ENCODE data around the gene A2M. TPM values are rescaled to one million over a fixed set of nuclear protein-coding genes. Genes with fewer than 3 reads are reported as not detected.

A2M gene
- total RNA-seq, 2 donors from 2014 or later: 0.60 TPM; not detected in 1

DNA sequence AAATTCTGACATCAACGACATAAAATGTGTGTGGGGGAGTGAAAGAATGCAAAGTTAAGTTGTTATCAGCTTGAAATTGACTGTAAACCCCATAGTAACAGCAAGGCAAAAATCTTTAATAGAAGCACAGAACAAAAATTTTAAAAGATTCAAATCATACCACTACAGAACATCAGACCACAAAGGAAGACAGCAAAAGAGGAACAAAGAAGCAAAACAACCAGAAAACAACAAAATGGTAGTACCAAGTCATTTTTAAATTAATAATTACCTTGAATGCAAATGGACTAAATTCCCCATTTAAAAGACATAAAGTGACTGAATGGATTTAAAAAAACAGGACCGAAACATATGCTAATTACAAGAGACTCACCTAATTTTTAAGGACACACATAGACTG is 31.3 kb downstream of the A2M start:
- Mint-ChIP-seq H3K9me3 (peaks cover 7 to 9% of the 10 kb centered on the region in 2 donors), H3K27ac (no peak overlapping the region), H3K4me1 (ENCODE audit: low read depth) (no peaks in the 10 kb centered on the region), H3K4me3 (no peak overlapping the region), H3K36me3 (ENCODE audit: insufficient read depth in 2 of 2) (peaks cover 7 to 11% of the 10 kb centered on the region in 2 donors), H3K27me3 (ENCODE audit: low read depth) (no peaks in the 10 kb centered on the region)
- ATAC-seq (replicated peaks in 1 of 2): no peak
- DNase-seq: no peak

DNA sequence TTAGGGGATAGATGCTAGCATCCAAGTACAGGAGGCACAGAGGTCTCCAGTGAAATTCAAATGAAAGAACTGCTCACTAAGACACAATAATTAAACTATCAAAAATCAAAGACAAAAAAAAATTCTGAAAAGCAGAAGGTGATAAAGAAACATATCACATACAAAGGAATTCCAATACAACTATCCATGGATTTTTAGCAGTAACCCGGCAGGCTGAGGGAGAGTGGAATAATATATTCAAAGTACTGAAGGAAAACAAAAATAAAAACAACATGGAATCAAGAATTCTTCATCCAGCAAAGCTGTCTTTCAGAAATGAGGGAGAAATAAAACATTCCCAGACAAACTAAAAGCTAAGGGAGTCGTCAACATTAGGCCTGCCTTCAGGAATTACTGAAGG is 31.9 kb downstream of the A2M start:
- DNase-seq (no peak), ATAC-seq (replicated peaks in 1 of 2) (no peak)
- no peaks in the 10 kb centered on the region for H3K27me3 Mint-ChIP-seq (ENCODE audit: low read depth)
- H3K36me3 Mint-ChIP-seq (ENCODE audit: insufficient read depth in 2 of 2): peaks cover 7 to 11% of the 10 kb centered on the region in 2 donors
- H3K27ac Mint-ChIP-seq: no peak overlapping the region
- H3K9me3 Mint-ChIP-seq: peaks cover 7 to 9% of the 10 kb centered on the region in 2 donors
- no peaks in the 10 kb centered on the region for H3K4me1 Mint-ChIP-seq (ENCODE audit: low read depth)
- H3K4me3 Mint-ChIP-seq: no peak overlapping the region

DNA sequence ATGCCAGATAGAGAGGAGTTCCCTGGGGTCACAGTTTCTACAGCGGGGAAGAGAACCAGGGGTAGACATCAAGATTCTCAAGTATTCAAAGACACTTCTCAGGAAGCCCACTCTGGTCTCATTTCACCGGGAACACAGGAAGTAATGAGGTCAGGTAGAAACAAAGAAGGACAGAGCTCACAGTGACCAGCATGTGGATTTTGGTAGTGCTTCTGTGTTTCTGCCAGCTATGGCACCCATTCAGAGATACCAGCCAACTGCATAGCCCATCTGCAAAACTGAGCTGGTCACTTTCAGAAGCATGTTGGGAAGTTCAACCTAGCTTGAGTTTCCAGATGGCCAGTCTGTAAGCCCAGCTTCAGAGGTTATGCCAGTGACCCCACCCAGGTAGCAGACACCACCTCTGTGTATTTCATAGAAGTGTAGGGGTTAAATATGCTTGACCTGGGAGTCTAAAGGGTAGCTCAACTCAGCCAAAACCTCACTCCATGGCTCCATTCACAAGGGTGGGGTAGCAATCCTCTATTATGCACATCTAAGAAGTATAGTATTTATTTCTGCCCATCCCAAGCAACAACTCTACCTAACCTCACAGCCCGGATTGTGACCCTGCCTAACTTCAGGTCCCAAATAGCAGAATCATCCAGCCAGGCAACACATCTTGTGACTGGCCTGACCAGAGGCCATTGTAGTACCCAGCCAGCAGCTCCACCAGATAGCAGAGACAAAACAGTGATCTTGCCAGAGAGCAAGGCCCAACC is 33.9 kb downstream of the A2M start:
- no peak for DNase-seq
- Mint-ChIP-seq H3K9me3 (peaks cover 9 to 10% of the 10 kb centered on the region in 2 donors), H3K36me3 (ENCODE audit: insufficient read depth in 2 of 2) (peaks cover 7 to 11% of the 10 kb centered on the region in 2 donors), H3K4me3 (no peak overlapping the region), H3K27me3 (ENCODE audit: low read depth) (peaks cover 5% of the 10 kb centered on the region), H3K27ac (no peak overlapping the region), H3K4me1 (ENCODE audit: low read depth) (no peaks in the 10 kb centered on the region)
- no peak for ATAC-seq (replicated peaks in 1 of 2)

DNA sequence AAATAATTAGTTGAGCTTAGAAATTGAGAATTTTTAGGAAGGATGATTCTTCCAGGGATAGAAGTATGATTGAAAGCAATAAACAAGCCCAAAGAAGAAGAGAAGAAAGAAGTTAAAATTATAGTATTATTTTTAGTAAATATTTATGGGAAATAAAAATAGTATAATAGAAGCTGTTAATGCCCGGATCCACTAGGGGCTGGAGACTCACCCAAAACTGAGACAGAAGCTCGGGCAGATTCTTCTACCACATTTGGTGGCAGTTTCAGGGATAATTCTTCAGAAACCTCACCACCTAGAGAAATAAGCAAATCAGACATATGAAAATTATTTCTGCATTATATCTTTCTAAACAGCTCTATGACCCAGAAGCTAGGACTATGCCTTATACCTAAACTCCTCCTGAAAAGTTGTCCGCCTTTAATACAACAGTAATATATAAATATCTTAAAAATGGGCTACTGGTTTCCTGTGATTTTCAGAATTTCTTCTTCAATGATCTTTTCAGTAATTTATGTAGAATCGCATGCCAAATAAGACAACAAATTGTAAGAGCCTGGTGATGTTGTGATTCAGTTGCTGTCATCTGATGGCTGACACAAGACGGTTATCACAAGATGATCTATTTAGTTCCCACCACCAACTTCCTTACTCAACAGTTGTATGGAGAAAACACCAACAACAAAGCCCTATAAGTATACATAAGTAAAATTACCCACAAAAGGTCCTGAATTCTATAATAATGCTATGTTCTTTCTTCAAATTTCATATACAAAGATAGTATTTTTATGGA is 35.6 kb downstream of the A2M start:
- no peaks in the 10 kb centered on the region for H3K4me1 Mint-ChIP-seq (ENCODE audit: low read depth)
- ATAC-seq (replicated peaks in 1 of 2): no peak
- H3K27ac Mint-ChIP-seq: no peak overlapping the region

DNA sequence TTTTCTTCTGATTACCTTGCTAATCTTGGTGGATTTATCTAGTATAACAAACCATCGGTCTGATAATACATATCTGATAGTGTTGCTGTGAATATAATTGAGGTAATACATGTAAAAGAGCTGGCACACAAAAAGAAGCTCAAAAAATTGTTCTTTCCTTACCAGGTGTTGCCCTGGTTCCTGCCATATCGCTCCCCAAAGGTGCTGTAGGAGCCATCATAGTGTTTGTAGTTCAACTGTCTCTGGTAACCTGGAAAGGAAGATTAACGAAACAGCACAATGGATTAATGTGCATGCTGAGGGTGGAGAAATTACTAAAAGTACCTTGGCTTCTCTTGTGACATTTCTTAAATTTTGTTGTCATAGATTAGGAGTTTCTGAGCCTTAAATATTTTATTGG is 36.6 kb downstream of the A2M start:
- Mint-ChIP-seq H3K9me3 (peaks cover 8% of the 10 kb centered on the region in 2 donors), H3K4me1 (ENCODE audit: low read depth) (no peaks in the 10 kb centered on the region), H3K4me3 (no peak overlapping the region), H3K27ac (no peak overlapping the region), H3K36me3 (ENCODE audit: insufficient read depth in 2 of 2) (peaks cover 7 to 8% of the 10 kb centered on the region in 2 donors), H3K27me3 (ENCODE audit: low read depth) (peaks cover 5% of the 10 kb centered on the region)
- DNase-seq: no peak
- ATAC-seq (replicated peaks in 1 of 2): no peak

More for the DNA sequence above, 35.6 kb downstream of the A2M start:
- Mint-ChIP-seq H3K4me3 (no peak overlapping the region), H3K27me3 (ENCODE audit: low read depth) (peaks cover 5% of the 10 kb centered on the region), H3K9me3 (peaks cover 9 to 10% of the 10 kb centered on the region in 2 donors), H3K36me3 (ENCODE audit: insufficient read depth in 2 of 2) (peaks cover 7 to 11% of the 10 kb centered on the region in 2 donors)
- DNase-seq: no peak

DNA sequence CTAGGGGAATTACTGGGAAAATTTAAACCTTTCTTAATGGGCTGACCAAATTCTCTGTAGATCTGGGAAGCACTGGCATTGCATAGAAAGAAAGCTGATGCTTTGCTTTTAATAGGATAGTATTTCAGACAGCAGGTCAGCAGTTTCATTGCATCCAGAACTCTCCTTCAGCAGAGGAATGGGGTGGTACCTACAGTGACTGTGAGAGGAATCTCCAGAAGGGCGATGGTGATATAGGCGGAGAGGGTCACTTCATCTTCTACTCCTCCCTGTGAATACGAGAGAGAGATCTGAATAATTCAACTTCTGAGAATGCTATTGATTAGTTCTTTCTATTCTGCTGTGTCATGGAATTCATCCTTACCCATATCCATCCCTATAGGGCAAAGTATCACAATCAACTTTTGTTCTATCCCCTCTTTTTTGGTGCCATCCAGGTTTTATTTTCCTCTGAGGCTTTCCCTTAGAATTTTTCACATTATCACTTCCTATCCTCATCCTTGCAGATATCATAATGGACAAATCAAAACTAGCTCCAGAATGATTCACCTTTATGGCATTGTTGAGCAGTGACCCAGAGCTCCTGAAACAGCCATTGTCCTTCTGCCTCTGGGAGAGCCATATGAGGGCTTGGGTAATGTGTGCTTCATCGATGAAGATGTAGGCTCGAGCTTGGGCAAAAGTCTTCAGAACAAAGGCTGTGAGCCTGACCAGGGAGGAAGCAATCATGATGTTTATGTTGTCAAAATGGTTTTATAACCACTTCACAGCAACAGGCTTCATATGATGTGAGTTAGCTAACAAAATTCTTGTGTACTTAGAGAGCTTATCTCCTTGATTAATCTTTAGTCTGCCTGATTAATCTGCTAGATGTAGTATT is 38.3 kb downstream of the A2M start:
- no peaks in the 10 kb centered on the region for H3K4me1 Mint-ChIP-seq (ENCODE audit: low read depth)
- peaks cover 2 to 6% of the 10 kb centered on the region in 2 donors for H3K9me3 Mint-ChIP-seq
- H3K27ac Mint-ChIP-seq: no peak overlapping the region
- DNase-seq (no peak), ATAC-seq (replicated peaks in 1 of 2) (no peak)
- peaks cover 1 to 2% of the 10 kb centered on the region in 2 donors for H3K36me3 Mint-ChIP-seq (ENCODE audit: insufficient read depth in 2 of 2)
- H3K27me3 Mint-ChIP-seq (ENCODE audit: low read depth): peaks cover 5% of the 10 kb centered on the region
- no peak overlapping the region for H3K4me3 Mint-ChIP-seq

DNA sequence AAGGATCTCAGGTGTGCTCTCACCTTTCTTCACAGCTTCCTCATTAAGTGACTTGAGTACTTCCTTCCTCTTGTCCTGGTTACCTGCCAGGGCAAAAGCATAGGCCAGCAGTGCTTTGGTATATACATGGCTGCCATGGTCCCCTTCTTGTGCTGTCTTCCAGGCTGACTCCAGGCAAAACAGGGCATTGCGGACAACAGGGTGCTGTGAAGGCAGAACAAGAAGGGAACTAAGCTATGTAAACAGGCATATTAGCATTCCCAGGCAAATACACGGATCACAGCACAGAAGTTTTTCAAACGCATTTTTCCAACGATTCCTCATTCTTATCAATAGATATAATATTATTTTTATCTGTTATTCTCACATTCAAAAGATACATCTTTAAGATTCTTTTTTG is 39.0 kb downstream of the A2M start:
- Mint-ChIP-seq H3K27me3 (ENCODE audit: low read depth) (peaks cover 7% of the 10 kb centered on the region), H3K27ac (no peak overlapping the region), H3K4me3 (no peak overlapping the region), H3K36me3 (ENCODE audit: insufficient read depth in 2 of 2) (peaks cover 1 to 2% of the 10 kb centered on the region in 2 donors), H3K4me1 (ENCODE audit: low read depth) (no peaks in the 10 kb centered on the region), H3K9me3 (peaks cover 2 to 6% of the 10 kb centered on the region in 2 donors)
- ATAC-seq (replicated peaks in 1 of 2): no peak
- no peak for DNase-seq

DNA sequence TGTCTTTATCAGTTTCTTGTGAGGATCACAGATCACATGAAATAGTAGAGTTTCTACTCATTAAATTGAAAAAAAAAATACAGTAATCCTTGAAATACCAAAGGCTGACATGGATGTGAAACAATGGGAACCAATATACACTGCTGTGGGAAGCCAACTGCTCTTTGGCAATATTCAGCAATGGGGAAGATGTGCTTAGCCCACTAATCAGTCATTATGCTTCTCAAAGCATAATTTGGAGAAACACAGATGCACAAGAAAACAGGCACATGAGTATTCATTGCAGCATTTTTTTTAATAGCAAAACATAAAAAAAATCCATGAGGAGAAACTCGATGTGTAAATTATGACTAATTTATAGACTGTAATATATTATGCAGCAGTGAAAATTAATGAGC is 40.6 kb downstream of the A2M start:
- Mint-ChIP-seq H3K4me3 (no peak overlapping the region), H3K36me3 (ENCODE audit: insufficient read depth in 2 of 2) (no peaks in the 10 kb centered on the region), H3K27ac (no peak overlapping the region), H3K27me3 (ENCODE audit: low read depth) (peaks cover 12% of the 10 kb centered on the region), H3K4me1 (ENCODE audit: low read depth) (no peaks in the 10 kb centered on the region), H3K9me3 (peaks cover 0 to 3% of the 10 kb centered on the region in 2 donors)
- no peak for ATAC-seq (replicated peaks in 1 of 2)
- DNase-seq: no peak

DNA sequence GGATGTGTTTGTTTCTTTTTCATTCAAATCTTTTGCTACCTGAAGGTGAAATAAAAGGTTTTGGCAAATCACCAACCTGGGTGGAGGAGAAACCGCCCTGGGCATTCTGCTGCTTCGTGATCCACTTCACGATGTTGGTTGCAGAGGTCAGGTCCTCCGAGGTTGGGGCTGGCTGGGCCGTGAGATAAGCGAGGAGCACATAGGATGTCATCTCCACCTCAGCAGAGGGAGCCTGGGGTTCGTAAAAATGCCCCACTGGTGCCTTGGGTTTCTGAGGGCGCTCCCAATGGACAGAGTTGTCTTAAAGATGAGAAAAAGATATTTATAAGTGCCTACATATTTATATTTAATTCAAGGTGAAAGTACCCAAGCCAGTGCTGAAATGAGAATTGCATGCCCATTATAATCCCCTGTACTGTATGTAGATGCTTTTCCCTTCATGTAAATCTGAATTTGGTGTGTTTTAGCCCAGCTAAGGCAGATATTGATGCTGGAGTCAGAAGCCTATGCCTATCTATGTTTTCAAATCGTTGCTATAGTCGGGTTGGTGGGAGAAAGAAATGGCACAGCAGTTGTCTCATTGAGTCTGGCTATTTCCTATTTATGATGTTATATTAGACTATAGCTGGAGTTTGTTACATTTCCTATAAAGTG is 41.1 kb downstream of the A2M start:
- ATAC-seq (replicated peaks in 1 of 2) (no peak), DNase-seq (no peak)
- Mint-ChIP-seq H3K27me3 (ENCODE audit: low read depth) (peaks cover 12% of the 10 kb centered on the region), H3K9me3 (peaks cover 0 to 3% of the 10 kb centered on the region in 2 donors), H3K27ac (no peak overlapping the region), H3K4me1 (ENCODE audit: low read depth) (no peaks in the 10 kb centered on the region), H3K4me3 (no peak overlapping the region), H3K36me3 (ENCODE audit: insufficient read depth in 2 of 2) (no peaks in the 10 kb centered on the region)

DNA sequence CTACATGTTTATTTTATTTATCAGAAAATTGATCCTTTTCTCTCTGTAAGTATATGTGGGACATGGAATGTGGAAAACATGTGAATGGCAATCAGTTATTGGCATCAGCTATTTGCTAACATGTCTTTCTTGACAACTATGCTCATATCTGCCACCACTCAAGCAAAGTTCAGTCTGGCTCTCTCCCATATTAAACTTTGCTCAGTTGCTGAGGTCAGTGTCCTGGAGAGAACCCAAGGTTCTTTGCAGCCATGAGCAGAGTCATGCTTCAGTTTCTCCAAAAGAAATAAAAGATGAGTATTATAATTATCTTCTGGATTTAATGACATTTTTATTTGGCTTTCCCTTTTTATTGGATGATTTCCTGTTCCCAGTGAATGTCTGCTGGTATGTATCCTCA is 42.6 kb downstream of the A2M start:
- H3K9me3 Mint-ChIP-seq: peaks cover 0 to under 1% of the 10 kb centered on the region in 2 donors
- no peak overlapping the region for H3K4me3 Mint-ChIP-seq
- no peaks in the 10 kb centered on the region for H3K36me3 Mint-ChIP-seq (ENCODE audit: insufficient read depth in 2 of 2)
- H3K27ac Mint-ChIP-seq: no peak overlapping the region
- ATAC-seq (replicated peaks in 1 of 2): no peak
- peaks cover 16% of the 10 kb centered on the region for H3K27me3 Mint-ChIP-seq (ENCODE audit: low read depth)
- no peaks in the 10 kb centered on the region for H3K4me1 Mint-ChIP-seq (ENCODE audit: low read depth)
- DNase-seq: no peak

DNA sequence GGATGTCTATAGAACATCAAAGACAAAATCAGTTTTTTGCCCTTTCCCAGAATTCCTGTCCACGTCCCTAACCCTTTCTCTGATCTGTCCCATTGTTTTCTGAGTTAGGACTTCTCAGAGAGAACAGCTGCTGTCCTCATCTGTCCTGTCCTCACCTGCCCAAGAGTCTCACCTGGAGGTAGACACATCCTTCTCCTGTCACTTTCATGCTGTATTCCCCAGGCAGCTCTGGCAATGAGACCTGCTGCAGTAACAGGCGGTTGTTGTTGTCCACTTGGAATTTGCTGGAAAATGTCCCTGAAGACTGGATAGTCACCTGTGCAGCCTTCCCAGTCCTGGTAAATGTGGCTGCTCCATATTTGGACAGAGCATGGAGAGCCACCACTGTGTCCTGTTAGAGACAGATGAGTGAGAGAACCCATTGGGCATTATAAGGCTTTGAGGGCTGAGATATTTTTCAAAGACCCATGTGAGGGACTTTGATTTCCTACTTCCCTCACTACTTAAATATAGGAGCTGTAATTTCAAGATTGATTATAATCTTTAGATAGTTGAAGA is 43.2 kb downstream of the A2M start:
- H3K36me3 Mint-ChIP-seq (ENCODE audit: insufficient read depth in 2 of 2): no peaks in the 10 kb centered on the region
- ATAC-seq (replicated peaks in 1 of 2) (no peak), DNase-seq (no peak)
- H3K4me1 Mint-ChIP-seq (ENCODE audit: low read depth): no peaks in the 10 kb centered on the region
- H3K9me3 Mint-ChIP-seq: no peaks in the 10 kb centered on the region
- no peak overlapping the region for H3K27ac Mint-ChIP-seq
- H3K27me3 Mint-ChIP-seq (ENCODE audit: low read depth): peaks cover 15% of the 10 kb centered on the region
- no peak overlapping the region for H3K4me3 Mint-ChIP-seq

DNA sequence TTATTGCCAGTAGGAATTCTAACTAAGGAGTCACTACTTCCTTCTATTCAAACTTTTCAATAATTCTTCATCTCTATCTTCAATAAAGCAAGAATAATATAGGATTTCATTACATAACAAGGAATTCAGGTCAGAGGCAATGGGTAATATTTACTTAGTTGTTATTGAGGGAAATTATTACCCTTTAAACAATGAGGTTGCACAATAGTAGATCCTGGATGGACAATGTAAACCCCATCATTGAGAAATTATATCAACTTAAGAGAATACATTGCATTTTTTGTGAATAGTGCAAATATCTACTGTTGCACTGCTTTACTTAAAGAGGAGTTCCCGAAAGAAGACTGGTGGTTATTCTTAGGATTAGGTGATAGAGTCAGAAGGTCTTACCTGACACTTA is 43.8 kb downstream of the A2M start:
- H3K27ac Mint-ChIP-seq: no peak overlapping the region
- H3K4me1 Mint-ChIP-seq (ENCODE audit: low read depth): no peaks in the 10 kb centered on the region

More for the DNA sequence above, 43.8 kb downstream of the A2M start:
- Mint-ChIP-seq H3K9me3 (no peaks in the 10 kb centered on the region), H3K4me3 (no peak overlapping the region), H3K36me3 (ENCODE audit: insufficient read depth in 2 of 2) (no peaks in the 10 kb centered on the region), H3K27me3 (ENCODE audit: low read depth) (peaks cover 15% of the 10 kb centered on the region)
- DNase-seq (no peak), ATAC-seq (replicated peaks in 1 of 2) (no peak)
